DND-41 (cell line): Measurements from ENCODE around the gene SLX4.

ENCODE experiments used
- CTCF ChIP-seq: IDR thresholded peaks from 2 replicates; pipeline ENCODE4 v1.5.1; 2012; ENCODE audit warnings: borderline replicate concordance, low read length, moderate library complexity, mild to moderate bottlenecking; ENCODE audit not compliant: poor library complexity, severe bottlenecking; ENCODE audit errors: extremely low read depth
- EZH2 ChIP-seq: IDR thresholded peaks from 3 replicates; pipeline ENCODE4 v1.6.1; 2012; ENCODE audit warnings: borderline replicate concordance, low read depth, mild to moderate bottlenecking, moderate library complexity, low read length, inconsistent platforms; ENCODE audit not compliant: severe bottlenecking

GRCh38 chr16:3656491-3657468 lies 45.4 kb upstream of the SLX4 start:
- TF ChIP-seq CTCF: no peak
- no peak for TF ChIP-seq EZH2
